ENCODE measurements around the gene AXIN1.

The AXIN1 gene

GRCh38 chr16:330741-331140, 21.8 kb downstream of the AXIN1 start:
- no peak for DNase-seq (ENCODE audit: low read depth)

GRCh38 chr16:325375-326145, 27.0 kb downstream of the AXIN1 start:
- no peak for DNase-seq (ENCODE audit: low read depth)

GRCh38 chr16:324451-325334, 27.8 kb downstream of the AXIN1 start:
- no peak for DNase-seq (ENCODE audit: low read depth)

- DNase-seq (ENCODE audit: low read depth), result no peak
Measured at GRCh38 chr16:324201-324450, 28.4 kb downstream of the AXIN1 start.

- no peak for DNase-seq (ENCODE audit: low read depth)
Measured at GRCh38 chr16:322476-323143, 29.9 kb downstream of the AXIN1 start.

GRCh38 chr16:321532-321931, 31.0 kb downstream of the AXIN1 start:
- DNase-seq (ENCODE audit: low read depth), result no peak

GRCh38 chr16:320206-320605, 32.3 kb downstream of the AXIN1 start:
- no peak for DNase-seq (ENCODE audit: low read depth)

- no peak for DNase-seq (ENCODE audit: low read depth)
Measured at GRCh38 chr16:318628-319027, 33.9 kb downstream of the AXIN1 start.

GRCh38 chr16:317583-317982, 34.9 kb downstream of the AXIN1 start:
- no peak for DNase-seq (ENCODE audit: low read depth)

GRCh38 chr16:316741-317464, 35.6 kb downstream of the AXIN1 start:
- no peak for DNase-seq (ENCODE audit: low read depth)

- no peak for DNase-seq (ENCODE audit: low read depth)
Measured at GRCh38 chr16:314795-315299, 37.7 kb downstream of the AXIN1 start.

GRCh38 chr16:314351-314750, 38.2 kb downstream of the AXIN1 start:
- no peak for DNase-seq (ENCODE audit: low read depth)

- no peak for DNase-seq (ENCODE audit: low read depth)
Measured at GRCh38 chr16:311725-312124, 40.8 kb downstream of the AXIN1 start.

- no peak for DNase-seq (ENCODE audit: low read depth)
Measured at GRCh38 chr16:309476-309875, 43.0 kb downstream of the AXIN1 start.

GRCh38 chr16:307691-308312, 44.7 kb downstream of the AXIN1 start:
- no peak for DNase-seq (ENCODE audit: low read depth)

GRCh38 chr16:306911-307370, 45.6 kb downstream of the AXIN1 start:
- no peak for DNase-seq (ENCODE audit: low read depth)

- no peak for DNase-seq (ENCODE audit: low read depth)
Measured at GRCh38 chr16:305916-306626, 46.5 kb downstream of the AXIN1 start.

GRCh38 chr16:303760-304505, 48.6 kb downstream of the AXIN1 start:
- peak; percentile 34 for DNase-seq (ENCODE audit: low read depth)

GRCh38 chr16:301950-302349, 50.6 kb downstream of the AXIN1 start:
- no peak for DNase-seq (ENCODE audit: low read depth)

- DNase-seq (ENCODE audit: low read depth), result no peak
Measured at GRCh38 chr16:301235-301634, 51.3 kb downstream of the AXIN1 start.

Measured in CMK (cell line).